ENCODE measurements around the gene ZSCAN23. TPM values are rescaled to one million over a fixed set of nuclear protein-coding genes. Genes with fewer than 3 reads are reported as not detected.
"Not testable (repeated sequence)": the region's sequence is repeated elsewhere in the genome, so short reads cannot be mapped to it uniquely, and the experiment has no call there.

ZSCAN23 gene
- total and polyA plus RNA-seq, 4 donors, result 0.06 to 0.65 (median 0.42) TPM; not detected in 1

- H3K36me3 ChIP-seq (ENCODE audit: control insufficient read depth in 4 of 4, insufficient read depth in 3 of 4, low read depth in 1 of 4, low read length in 3 of 4), result no peaks in the 10 kb centered on the region
- H3K9ac ChIP-seq (ENCODE audit: low read depth in 1 of 2, low read length in 2 of 2), result no peak overlapping the region
- H3K27ac ChIP-seq (ENCODE audit: low read depth in 1 of 2, low read length in 2 of 2), result no peak overlapping the region
- no peaks in the 10 kb centered on the region for H3K4me1 ChIP-seq (ENCODE audit: control insufficient read depth in 4 of 4, insufficient read depth in 4 of 4, low read length in 3 of 4)
- peaks cover 0 to 4% (median 0%) of the 10 kb centered on the region in 4 donors for H3K9me3 ChIP-seq (ENCODE audit: control insufficient read depth in 4 of 4, low read length in 3 of 4)
- H3K27me3 ChIP-seq (ENCODE audit: control insufficient read depth in 4 of 4, insufficient read depth in 4 of 4, low read length in 3 of 4), result peaks cover 0 to 16% (median 7%) of the 10 kb centered on the region in 4 donors
- H3K4me3 ChIP-seq (ENCODE audit: low read depth in 1 of 3, low read length in 3 of 3), result no peak overlapping the region
- WGBS, result 48% methylated on average over 12 of the region's 12 CpGs
- DNase-seq (ENCODE audit: low spot score), result no peak
- no peak for TF ChIP-seq MAX (IDR thresholded peaks at IDR 0.05)
- TF ChIP-seq JUND (IDR thresholded peaks at IDR 0.05), result no peak
- no peak for TF ChIP-seq NR2F2 (IDR thresholded peaks at IDR 0.05)
- TF ChIP-seq REST (IDR thresholded peaks at IDR 0.05), result no peak
- TF ChIP-seq HNF4A (conservative IDR thresholded peaks at IDR 0.05), result no peak
- no peak for TF ChIP-seq EGR1 (IDR thresholded peaks at IDR 0.05; ENCODE audit: low read depth in 2 of 2)
- TF ChIP-seq RAD21 (IDR thresholded peaks at IDR 0.05), result no peak
- TF ChIP-seq ATF3 (IDR thresholded peaks at IDR 0.05), result no peak
- no peak for TF ChIP-seq SP1 (IDR thresholded peaks at IDR 0.05)
- TF ChIP-seq GABPA (IDR thresholded peaks at IDR 0.05 in 1 of 2, conservative IDR thresholded peaks at IDR 0.05 in 1 of 2), result no peak
- TF ChIP-seq CTCF (IDR thresholded peaks at IDR 0.05; ENCODE audit: low read depth, low read length, missing input control), result no peak
- no peak for TF ChIP-seq HNF4G (IDR thresholded peaks at IDR 0.05)
Measured at GRCh38 chr6:28478518-28478917, 35.2 kb upstream of the ZSCAN23 start.

GRCh38 chr6:28474441-28475219 lies 31.3 kb upstream of the ZSCAN23 start:
- no peak overlapping the region for H3K27ac ChIP-seq (ENCODE audit: low read depth in 1 of 2, low read length in 2 of 2)
- DNase-seq (ENCODE audit: low spot score), result no peak

GRCh38 chr6:28469153-28469745 lies 26.0 kb upstream of the ZSCAN23 start:
- 91% methylated on average over 45 of the region's 45 CpGs for WGBS
- DNase-seq (ENCODE audit: low spot score); H3K36me3 ChIP-seq (ENCODE audit: control insufficient read depth in 4 of 4, insufficient read depth in 3 of 4, low read depth in 1 of 4, low read length in 3 of 4); H3K4me3 ChIP-seq (ENCODE audit: low read depth in 1 of 3, low read length in 3 of 3); H3K27me3 ChIP-seq (ENCODE audit: control insufficient read depth in 4 of 4, insufficient read depth in 4 of 4, low read length in 3 of 4); H3K9ac ChIP-seq (ENCODE audit: low read depth in 1 of 2, low read length in 2 of 2); H3K27ac ChIP-seq (ENCODE audit: low read depth in 1 of 2, low read length in 2 of 2); H3K4me1 ChIP-seq (ENCODE audit: control insufficient read depth in 4 of 4, insufficient read depth in 4 of 4, low read length in 3 of 4): not testable (repeated sequence)
- peaks cover 0 to 10% (median 0%) of the 10 kb centered on the region in 4 donors for H3K9me3 ChIP-seq (ENCODE audit: control insufficient read depth in 4 of 4, low read length in 3 of 4)

More at GRCh38 chr6:28474441-28475219, 31.3 kb upstream of the ZSCAN23 start:
- Histone ChIP-seq H3K9ac (ENCODE audit: low read depth in 1 of 2, low read length in 2 of 2) (no peak overlapping the region), H3K4me1 (ENCODE audit: control insufficient read depth in 4 of 4, insufficient read depth in 4 of 4, low read length in 3 of 4) (no peaks in the 10 kb centered on the region), H3K9me3 (ENCODE audit: control insufficient read depth in 4 of 4, low read length in 3 of 4) (peaks cover 0 to 5% (median 0%) of the 10 kb centered on the region in 4 donors), H3K36me3 (ENCODE audit: control insufficient read depth in 4 of 4, insufficient read depth in 3 of 4, low read depth in 1 of 4, low read length in 3 of 4) (no peaks in the 10 kb centered on the region), H3K27me3 (ENCODE audit: control insufficient read depth in 4 of 4, insufficient read depth in 4 of 4, low read length in 3 of 4) (peaks cover 0 to 14% (median 7%) of the 10 kb centered on the region in 4 donors), H3K4me3 (ENCODE audit: low read depth in 1 of 3, low read length in 3 of 3) (no peak overlapping the region)
- 9% methylated on average over 18 of the region's 18 CpGs for WGBS
- TF ChIP-seq NR2F2 (IDR thresholded peaks at IDR 0.05) (no peak), ZBTB33 (IDR thresholded peaks at IDR 0.05) (no peak), ATF3 (IDR thresholded peaks at IDR 0.05) (peak; percentile 24), FOXA1 (IDR thresholded peaks at IDR 0.05) (no peak), EGR1 (IDR thresholded peaks at IDR 0.05; ENCODE audit: low read depth in 2 of 2) (no peak)

Data from liver (tissue), 9 donors.